GM19455 (cell line): ENCODE data around the gene TPD52L1.
"Not testable (repeated sequence)": the region's sequence is repeated elsewhere in the genome, so short reads cannot be mapped to it uniquely, and the experiment has no call there.

Experiments
- ATAC-seq: cut with Tn5 transposase; IDR thresholded peaks from one replicate; pipeline ENCODE4 v1.9.1; 2021; ENCODE audit not compliant: unreplicated experiment

Gene TPD52L1

DNA sequence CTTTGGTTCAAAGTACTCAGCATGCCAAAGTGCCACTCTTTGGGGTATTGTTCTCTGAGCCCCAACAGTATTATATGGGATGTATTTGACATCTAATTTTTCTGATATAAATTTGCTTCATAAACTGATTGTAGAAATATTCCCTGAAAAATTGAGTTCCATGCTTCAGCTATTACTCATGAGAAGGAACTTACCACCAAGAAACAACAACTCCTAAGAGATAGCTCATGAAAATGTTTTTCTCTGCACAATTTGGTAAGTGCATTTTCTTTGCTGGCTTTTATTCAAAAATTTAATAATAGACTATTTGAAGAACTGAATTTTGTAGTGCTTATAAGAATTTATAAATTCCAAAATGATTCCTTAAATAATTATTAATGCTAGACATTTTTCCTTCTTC lies 12.8 kb upstream of the TPD52L1 start:
- no peak for ATAC-seq

GRCh38 chr6:125142618-125143017 lies 11.0 kb upstream of the TPD52L1 start:
- no peak for ATAC-seq

DNA sequence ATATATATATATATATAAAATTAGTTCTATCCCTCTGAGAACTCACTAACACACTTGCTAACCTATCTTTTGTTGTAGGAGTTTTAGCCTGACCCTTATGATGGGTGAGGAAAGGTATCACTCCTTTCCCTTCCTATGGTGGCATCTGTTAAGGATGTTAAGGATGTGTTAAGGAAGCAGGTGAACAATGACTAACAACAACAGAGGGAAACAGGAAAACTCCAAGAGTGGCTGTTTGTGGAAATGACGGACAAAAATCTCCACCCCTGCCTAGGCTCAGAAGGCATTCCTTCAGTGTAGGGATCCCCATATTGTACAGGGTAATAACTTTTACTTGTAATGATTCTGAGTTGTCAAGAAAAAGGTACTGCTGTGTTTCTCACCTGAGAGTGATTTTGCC lies 8.8 kb upstream of the TPD52L1 start:
- ATAC-seq = no peak

GRCh38 chr6:125149256-125150144 lies 4.1 kb upstream of the TPD52L1 start:
- ATAC-seq = no peak

DNA sequence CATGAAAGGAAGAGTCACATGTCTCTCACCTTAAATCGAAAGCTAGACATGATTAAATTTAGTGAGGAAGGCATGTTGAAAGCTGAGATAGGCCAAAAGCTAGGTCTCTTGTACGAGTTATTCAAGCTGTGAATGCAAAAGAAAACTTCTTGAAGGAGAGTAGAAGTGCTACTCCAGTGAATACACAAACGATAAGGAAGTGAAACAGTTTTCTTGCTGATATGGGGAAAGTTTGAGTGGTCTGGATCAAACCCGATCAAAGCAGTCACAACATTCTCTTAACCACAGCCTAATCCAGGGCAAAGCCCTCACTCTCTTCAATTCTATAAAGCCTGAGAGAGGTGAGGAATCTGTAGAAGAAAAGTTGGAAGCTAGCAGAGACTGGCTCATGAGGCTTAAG lies 1.9 kb upstream of the TPD52L1 start:
- no peak for ATAC-seq

DNA sequence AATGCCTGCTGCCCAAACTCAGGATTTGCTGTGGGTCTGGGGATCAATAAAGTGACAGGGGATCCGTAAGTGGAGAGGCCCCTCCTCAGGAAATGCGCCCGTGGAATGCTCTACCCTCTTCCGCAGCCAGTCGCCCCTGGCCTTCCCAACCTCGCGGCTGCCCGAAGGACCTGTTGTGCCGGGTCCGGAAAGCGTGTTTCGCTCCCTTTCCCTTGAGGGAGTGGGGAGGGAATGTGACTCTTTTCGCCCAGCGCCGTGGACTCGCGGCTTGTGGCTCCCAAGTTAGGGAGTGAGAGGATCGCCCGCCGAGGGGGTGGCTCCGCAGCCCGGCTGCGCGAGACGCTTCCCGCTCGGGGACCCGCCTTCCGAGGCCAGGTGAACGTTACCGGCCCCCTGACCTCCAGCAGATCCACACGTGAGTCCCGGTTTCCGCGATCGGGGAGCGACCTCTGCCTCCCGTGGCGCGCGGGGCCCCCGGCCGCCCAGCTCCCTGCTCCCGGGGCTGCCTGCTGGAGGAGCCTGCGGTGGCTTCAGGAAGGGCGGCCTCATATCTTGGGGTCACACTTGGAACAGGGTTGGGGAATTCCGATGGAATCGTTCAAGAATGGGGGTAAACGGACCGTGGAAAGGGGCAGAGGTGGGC lies 666 bp downstream of the TPD52L1 start:
- no peak for ATAC-seq

GRCh38 chr6:125154761-125155135 lies 1.2 kb downstream of the TPD52L1 start:
- ATAC-seq = no peak

DNA sequence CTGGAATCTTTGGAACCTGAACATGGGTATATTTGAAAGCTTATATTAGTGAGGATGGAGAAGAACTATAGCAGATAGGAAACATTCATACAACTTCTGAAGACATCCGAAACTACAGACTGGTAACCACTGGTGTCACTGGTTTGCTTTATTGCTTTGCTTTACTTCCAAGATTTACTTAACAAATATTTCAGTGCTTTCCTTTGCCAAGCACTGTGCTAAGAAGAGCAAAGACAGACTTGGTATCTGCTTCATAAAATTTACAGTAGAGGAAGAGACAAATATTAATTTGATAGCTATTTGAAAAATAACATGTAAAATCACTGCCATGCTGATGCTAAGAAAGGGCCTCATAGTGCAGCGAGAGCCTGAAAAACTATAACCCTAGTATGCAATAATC lies 1.8 kb downstream of the TPD52L1 start:
- no peak for ATAC-seq

DNA sequence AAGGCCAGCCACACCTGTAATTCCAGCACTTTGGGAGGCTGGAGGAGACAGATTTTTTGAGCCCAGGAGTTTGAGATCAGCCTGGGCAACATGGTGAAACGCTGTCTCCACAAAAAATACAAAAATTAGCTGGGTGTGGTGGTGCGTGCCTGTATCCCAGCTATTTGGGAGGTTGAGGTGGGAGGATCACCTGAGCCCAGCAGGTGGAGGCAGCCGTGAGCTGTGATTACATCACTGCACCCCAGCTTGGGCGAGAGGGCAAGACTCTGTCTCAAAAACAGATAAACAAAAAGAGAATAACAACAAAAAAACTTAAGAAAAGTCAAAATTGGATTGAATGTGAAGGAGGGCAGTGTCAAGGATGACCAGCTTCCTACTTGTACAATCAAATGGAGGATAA lies 2.9 kb downstream of the TPD52L1 start:
- no peak for ATAC-seq

GRCh38 chr6:125157280-125157679 lies 3.7 kb downstream of the TPD52L1 start:
- ATAC-seq = no peak

GRCh38 chr6:125157725-125158124 lies 4.2 kb downstream of the TPD52L1 start:
- ATAC-seq = no peak

DNA sequence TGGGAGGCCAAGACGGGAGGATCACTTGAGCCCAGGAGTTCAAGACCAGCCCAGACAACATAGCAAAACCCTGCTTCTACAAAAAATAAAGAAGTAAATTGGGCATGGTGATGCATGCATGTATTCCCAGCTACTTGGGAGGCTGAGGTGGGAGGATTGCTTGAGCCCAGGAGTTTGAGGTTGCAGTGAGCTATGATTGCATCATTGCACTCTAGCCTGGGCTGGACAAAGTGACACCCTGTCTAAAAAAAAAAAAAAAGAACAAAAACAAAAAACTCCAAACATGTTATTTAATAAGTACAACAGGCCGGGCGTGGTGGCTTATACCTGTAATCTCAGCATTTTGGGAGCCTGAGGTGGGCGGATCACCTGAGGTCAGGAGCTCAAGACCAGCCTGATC lies 9.8 kb downstream of the TPD52L1 start:
- ATAC-seq = not testable (repeated sequence)

DNA sequence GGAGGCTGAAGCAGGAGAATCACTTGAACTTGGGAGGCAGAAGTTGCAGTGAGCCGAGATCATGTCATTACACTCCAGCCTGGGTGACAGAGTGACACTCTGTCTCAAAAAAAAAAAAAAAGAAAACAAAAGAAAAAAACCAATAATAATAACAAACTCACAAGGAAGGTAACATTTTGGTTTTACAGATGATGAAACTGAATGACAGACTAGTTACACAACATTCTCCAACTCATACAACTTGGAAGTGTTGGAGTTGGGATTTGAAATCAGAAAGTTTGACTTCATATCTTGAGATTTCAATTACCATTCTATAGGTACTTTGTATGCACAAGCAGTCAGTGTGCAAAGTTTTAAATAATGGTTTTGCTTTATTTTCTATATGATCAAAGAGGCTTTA lies 10.2 kb downstream of the TPD52L1 start:
- no peak for ATAC-seq

DNA sequence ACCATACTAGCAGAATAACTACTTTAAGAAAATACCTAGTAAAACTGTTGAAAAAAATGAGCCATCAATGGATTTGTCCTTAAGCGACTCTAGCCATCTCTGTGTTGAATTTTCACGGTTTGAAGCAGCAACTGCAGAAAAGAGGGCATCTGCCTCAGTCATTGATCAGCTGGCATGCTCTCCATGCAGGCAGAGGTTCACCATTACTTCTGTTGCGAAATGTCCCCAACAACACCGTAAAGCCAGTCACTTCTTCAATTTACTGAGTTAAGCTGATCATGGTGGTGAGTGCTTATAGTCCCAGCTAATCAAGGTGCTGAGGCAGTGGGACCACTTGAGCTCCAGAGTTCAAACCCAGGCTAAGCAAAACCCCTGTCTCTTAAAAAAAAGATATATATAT lies 11.1 kb downstream of the TPD52L1 start:
- no peak for ATAC-seq

GRCh38 chr6:125165256-125165655 lies 11.7 kb downstream of the TPD52L1 start:
- ATAC-seq = no peak

DNA sequence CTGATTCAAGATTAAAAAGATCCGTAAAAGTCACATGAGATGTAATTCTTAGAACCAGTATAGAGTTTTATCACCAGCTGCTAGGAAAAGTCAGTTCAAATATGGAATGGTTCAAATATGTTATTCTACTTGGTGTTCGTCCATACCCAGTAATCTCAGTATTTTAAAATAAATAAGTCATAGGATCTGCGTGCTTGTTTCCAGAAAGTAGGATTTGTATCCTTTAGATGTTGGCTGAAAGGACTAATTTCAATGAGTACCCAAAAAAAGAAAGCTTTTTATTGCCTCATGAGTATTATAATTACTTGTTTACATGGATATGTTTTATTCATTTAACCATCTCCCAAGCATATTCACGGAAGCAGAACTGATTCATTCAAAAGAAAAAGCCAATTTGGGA lies 12.2 kb downstream of the TPD52L1 start:
- ATAC-seq = no peak

GRCh38 chr6:125166711-125167110 lies 13.1 kb downstream of the TPD52L1 start:
- no peak for ATAC-seq

DNA sequence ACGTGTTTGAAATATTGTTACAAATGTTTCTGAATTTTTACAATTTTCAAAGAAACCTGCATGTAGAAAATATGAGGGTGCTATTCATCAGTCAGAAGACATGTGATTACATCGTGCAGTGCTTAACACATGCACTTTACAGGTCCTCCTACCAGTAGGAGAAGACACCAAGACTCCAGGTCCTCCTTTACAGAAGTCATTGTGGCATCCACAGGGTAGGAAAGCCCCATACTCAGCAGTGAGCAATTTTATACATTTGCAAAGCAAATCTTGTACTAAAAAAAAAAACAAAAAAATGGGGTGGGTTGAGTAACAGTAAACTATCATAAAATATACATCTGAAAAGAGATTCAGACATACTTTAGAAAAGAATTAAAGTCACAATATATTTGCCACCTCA lies 14.0 kb downstream of the TPD52L1 start:
- no peak for ATAC-seq

- ATAC-seq = no peak
Observed at GRCh38 chr6:125169058-125169457, 15.5 kb downstream of the TPD52L1 start.

DNA sequence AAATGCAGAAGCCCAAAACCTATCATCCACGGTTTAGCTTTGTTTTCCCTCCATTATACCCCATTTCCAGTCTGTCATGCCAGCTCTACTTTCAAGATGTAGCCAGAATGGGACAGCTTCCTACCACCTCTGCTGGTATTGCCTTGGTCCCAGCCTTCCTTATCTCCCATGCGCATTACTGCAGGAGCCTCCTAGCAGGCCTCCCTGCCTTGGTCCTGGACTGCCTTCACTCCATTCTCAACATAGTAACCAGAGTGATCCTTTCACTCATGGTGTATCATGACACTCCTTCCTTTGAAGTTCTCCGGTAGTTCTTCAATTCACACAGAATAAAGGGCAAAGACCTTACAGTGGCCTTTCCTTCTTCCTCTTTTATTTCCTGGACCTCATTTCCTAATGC lies 15.9 kb downstream of the TPD52L1 start:
- no peak for ATAC-seq

DNA sequence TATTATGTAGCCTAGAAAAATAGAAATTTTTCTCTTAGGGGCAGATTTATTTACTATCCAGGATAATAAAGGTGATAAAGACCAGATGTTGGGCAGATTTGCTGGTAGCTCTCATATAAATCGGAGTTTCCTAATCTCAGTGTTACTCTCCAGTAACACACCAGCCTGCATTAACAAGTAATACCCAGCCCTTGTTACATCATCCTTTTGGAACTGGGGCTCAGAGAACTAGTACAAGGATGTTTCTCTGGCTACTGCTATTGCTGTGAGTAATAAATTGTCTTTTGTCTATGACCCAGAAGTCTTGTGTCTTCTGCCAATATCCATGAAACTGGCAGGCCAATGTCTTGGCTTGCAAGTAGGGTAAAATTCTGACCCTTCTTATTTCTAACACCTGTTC lies 16.8 kb downstream of the TPD52L1 start:
- ATAC-seq = no peak

DNA sequence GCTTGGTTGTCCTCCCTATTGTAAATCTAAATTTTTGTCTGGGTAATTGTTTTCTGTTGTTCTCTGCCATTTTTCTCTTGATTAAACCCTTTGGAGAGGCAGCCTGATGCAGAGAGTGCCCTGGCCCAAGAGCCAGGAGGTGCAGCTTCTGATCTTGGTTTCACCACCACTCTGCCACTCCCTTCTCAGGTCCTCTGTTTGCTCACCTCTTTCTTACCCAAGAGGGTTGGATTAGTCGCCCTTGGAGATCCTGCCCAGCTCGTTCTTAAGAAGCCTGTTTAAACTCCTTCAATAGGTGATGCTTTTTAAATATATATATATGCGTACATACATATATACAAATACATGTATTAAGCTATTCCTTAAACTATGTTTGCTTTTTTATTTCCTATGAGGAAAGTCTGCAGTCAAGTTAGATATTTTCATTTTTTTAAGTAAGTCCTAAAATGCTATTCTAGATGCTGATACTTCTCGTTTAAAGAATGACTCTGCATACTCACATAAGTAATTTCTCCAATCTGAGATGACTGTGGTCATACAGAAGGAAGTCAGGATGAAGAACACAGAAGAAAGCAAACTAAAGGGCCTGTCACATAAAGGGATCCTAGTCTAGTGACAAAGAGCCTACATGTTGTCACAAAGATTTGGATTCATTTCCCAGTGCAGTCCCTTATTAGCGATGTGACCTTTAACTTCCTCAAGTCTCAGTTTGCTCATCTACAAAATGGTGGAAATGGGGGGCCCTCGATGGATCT lies 19.9 kb downstream of the TPD52L1 start:
- ATAC-seq = no peak
